ENCODE measurements around the gene ZNF385B. TPM values are rescaled to one million over a fixed set of nuclear protein-coding genes. Genes with fewer than 3 reads are reported as not detected.

The ZNF385B gene
- total and polyA plus RNA-seq, 5 donors from 2014 or later = not detected

GRCh38 chr2:179572544-179572943 is 288.9 kb downstream of the ZNF385B start:
- Histone ChIP-seq H3K27ac (ENCODE audit: insufficient read depth, low read length, poor library complexity, severe bottlenecking) (no peak overlapping the region), H3K4me3 (ENCODE audit: low read depth, low read length) (no peak overlapping the region), H3K36me3 (ENCODE audit: control insufficient read depth, insufficient read depth, low read length) (no peaks in the 10 kb centered on the region), H3K27me3 (ENCODE audit: control insufficient read depth, insufficient read depth, low read length) (no peaks in the 10 kb centered on the region), H3K9me3 (ENCODE audit: control insufficient read depth in 2 of 2, low read length in 2 of 2) (no peaks in the 10 kb centered on the region), H3K4me1 (ENCODE audit: control insufficient read depth, insufficient read depth, low read length, poor library complexity, severe bottlenecking) (no peaks in the 10 kb centered on the region)
- DNase-seq (no peak), ATAC-seq (ENCODE audit: low read depth in 2 of 2) (no peak)
- Mint-ChIP-seq H3K4me1 (no peaks in the 10 kb centered on the region), H3K27me3 (peaks cover 4% of the 10 kb centered on the region), H3K36me3 (no peaks in the 10 kb centered on the region), H3K9me3 (peaks cover 0 to 2% (median 0%) of the 10 kb centered on the region in 7 donors), H3K4me3 (no peak overlapping the region), H3K27ac (no peak overlapping the region)

- Histone ChIP-seq H3K4me1 (ENCODE audit: control insufficient read depth, insufficient read depth, low read length, poor library complexity, severe bottlenecking) (no peaks in the 10 kb centered on the region), H3K9me3 (ENCODE audit: control insufficient read depth in 2 of 2, low read length in 2 of 2) (no peaks in the 10 kb centered on the region), H3K36me3 (ENCODE audit: control insufficient read depth, insufficient read depth, low read length) (no peaks in the 10 kb centered on the region), H3K4me3 (ENCODE audit: low read depth, low read length) (no peak overlapping the region), H3K27ac (ENCODE audit: insufficient read depth, low read length, poor library complexity, severe bottlenecking) (no peak overlapping the region), H3K27me3 (ENCODE audit: control insufficient read depth, insufficient read depth, low read length) (no peaks in the 10 kb centered on the region)
- Mint-ChIP-seq H3K9me3 (peaks cover 0 to 2% (median 0%) of the 10 kb centered on the region in 7 donors), H3K27ac (no peak overlapping the region), H3K4me1 (no peaks in the 10 kb centered on the region), H3K4me3 (no peak overlapping the region), H3K27me3 (peaks cover 4% of the 10 kb centered on the region), H3K36me3 (no peaks in the 10 kb centered on the region)
- DNase-seq = no peak
- no peak for ATAC-seq (ENCODE audit: low read depth in 2 of 2)
Observed at GRCh38 chr2:179571721-179572120, 289.7 kb downstream of the ZNF385B start.

- Histone ChIP-seq H3K36me3 (ENCODE audit: control insufficient read depth, insufficient read depth, low read length) (no peaks in the 10 kb centered on the region), H3K27ac (ENCODE audit: insufficient read depth, low read length, poor library complexity, severe bottlenecking) (no peak overlapping the region), H3K4me3 (ENCODE audit: low read depth, low read length) (no peak overlapping the region), H3K9me3 (ENCODE audit: control insufficient read depth in 2 of 2, low read length in 2 of 2) (no peaks in the 10 kb centered on the region), H3K4me1 (ENCODE audit: control insufficient read depth, insufficient read depth, low read length, poor library complexity, severe bottlenecking) (no peaks in the 10 kb centered on the region), H3K27me3 (ENCODE audit: control insufficient read depth, insufficient read depth, low read length) (no peaks in the 10 kb centered on the region)
- DNase-seq = no peak
- Mint-ChIP-seq H3K9me3 (peaks cover 0 to 2% (median 0%) of the 10 kb centered on the region in 7 donors), H3K4me1 (no peaks in the 10 kb centered on the region), H3K27ac (no peak overlapping the region), H3K36me3 (no peaks in the 10 kb centered on the region), H3K27me3 (peaks cover 4% of the 10 kb centered on the region), H3K4me3 (no peak overlapping the region)
- no peak for ATAC-seq (ENCODE audit: low read depth in 2 of 2)
Observed at GRCh38 chr2:179571252-179571651, 290.2 kb downstream of the ZNF385B start.

GRCh38 chr2:179569831-179570233 is 291.6 kb downstream of the ZNF385B start:
- H3K27ac Mint-ChIP-seq = no peak overlapping the region
- no peaks in the 10 kb centered on the region for H3K27me3 ChIP-seq (ENCODE audit: control insufficient read depth, insufficient read depth, low read length)
- no peaks in the 10 kb centered on the region for H3K4me1 Mint-ChIP-seq
- H3K36me3 ChIP-seq (ENCODE audit: control insufficient read depth, insufficient read depth, low read length) = no peaks in the 10 kb centered on the region
- DNase-seq = no peak
- peaks cover 4% of the 10 kb centered on the region for H3K27me3 Mint-ChIP-seq
- ATAC-seq (ENCODE audit: low read depth in 2 of 2) = no peak
- no peaks in the 10 kb centered on the region for H3K4me1 ChIP-seq (ENCODE audit: control insufficient read depth, insufficient read depth, low read length, poor library complexity, severe bottlenecking)
- H3K9me3 ChIP-seq (ENCODE audit: control insufficient read depth in 2 of 2, low read length in 2 of 2) = no peaks in the 10 kb centered on the region
- no peak overlapping the region for H3K4me3 ChIP-seq (ENCODE audit: low read depth, low read length)
- H3K27ac ChIP-seq (ENCODE audit: insufficient read depth, low read length, poor library complexity, severe bottlenecking) = no peak overlapping the region
- H3K9me3 Mint-ChIP-seq = peaks cover 0 to 2% (median 0%) of the 10 kb centered on the region in 7 donors
- no peak overlapping the region for H3K4me3 Mint-ChIP-seq
- no peaks in the 10 kb centered on the region for H3K36me3 Mint-ChIP-seq

- ATAC-seq (ENCODE audit: low read depth in 2 of 2) = no peak
- Histone ChIP-seq H3K27ac (ENCODE audit: insufficient read depth, low read length, poor library complexity, severe bottlenecking) (no peak overlapping the region), H3K9me3 (ENCODE audit: control insufficient read depth in 2 of 2, low read length in 2 of 2) (no peaks in the 10 kb centered on the region), H3K36me3 (ENCODE audit: control insufficient read depth, insufficient read depth, low read length) (no peaks in the 10 kb centered on the region), H3K4me3 (ENCODE audit: low read depth, low read length) (no peak overlapping the region), H3K27me3 (ENCODE audit: control insufficient read depth, insufficient read depth, low read length) (no peaks in the 10 kb centered on the region), H3K4me1 (ENCODE audit: control insufficient read depth, insufficient read depth, low read length, poor library complexity, severe bottlenecking) (no peaks in the 10 kb centered on the region)
- Mint-ChIP-seq H3K36me3 (no peaks in the 10 kb centered on the region), H3K27ac (no peak overlapping the region), H3K4me3 (no peak overlapping the region), H3K27me3 (peaks cover 4% of the 10 kb centered on the region), H3K9me3 (peaks cover 0 to 3% (median 0%) of the 10 kb centered on the region in 7 donors), H3K4me1 (no peaks in the 10 kb centered on the region)
- DNase-seq = no peak
Observed at GRCh38 chr2:179565807-179566206, 295.6 kb downstream of the ZNF385B start.

- Mint-ChIP-seq H3K27me3 (no peaks in the 10 kb centered on the region), H3K27ac (no peak overlapping the region), H3K9me3 (peaks cover 0 to 3% (median 0%) of the 10 kb centered on the region in 7 donors), H3K36me3 (no peaks in the 10 kb centered on the region), H3K4me3 (no peak overlapping the region), H3K4me1 (no peaks in the 10 kb centered on the region)
- Histone ChIP-seq H3K36me3 (ENCODE audit: control insufficient read depth, insufficient read depth, low read length) (no peaks in the 10 kb centered on the region), H3K4me1 (ENCODE audit: control insufficient read depth, insufficient read depth, low read length, poor library complexity, severe bottlenecking) (no peaks in the 10 kb centered on the region), H3K27ac (ENCODE audit: insufficient read depth, low read length, poor library complexity, severe bottlenecking) (no peak overlapping the region), H3K27me3 (ENCODE audit: control insufficient read depth, insufficient read depth, low read length) (no peaks in the 10 kb centered on the region), H3K4me3 (ENCODE audit: low read depth, low read length) (no peak overlapping the region), H3K9me3 (ENCODE audit: control insufficient read depth in 2 of 2, low read length in 2 of 2) (no peaks in the 10 kb centered on the region)
- no peak for DNase-seq
- no peak for ATAC-seq (ENCODE audit: low read depth in 2 of 2)
Observed at GRCh38 chr2:179562330-179562885, 299.0 kb downstream of the ZNF385B start.

GRCh38 chr2:179561702-179562101 is 299.7 kb downstream of the ZNF385B start:
- no peak overlapping the region for H3K27ac ChIP-seq (ENCODE audit: insufficient read depth, low read length, poor library complexity, severe bottlenecking)
- H3K9me3 ChIP-seq (ENCODE audit: control insufficient read depth in 2 of 2, low read length in 2 of 2) = no peaks in the 10 kb centered on the region
- H3K27me3 ChIP-seq (ENCODE audit: control insufficient read depth, insufficient read depth, low read length) = no peaks in the 10 kb centered on the region
- no peaks in the 10 kb centered on the region for H3K36me3 Mint-ChIP-seq
- H3K36me3 ChIP-seq (ENCODE audit: control insufficient read depth, insufficient read depth, low read length) = no peaks in the 10 kb centered on the region
- no peak overlapping the region for H3K27ac Mint-ChIP-seq
- ATAC-seq (ENCODE audit: low read depth in 2 of 2) = no peak
- H3K4me3 Mint-ChIP-seq = no peak overlapping the region
- no peak for DNase-seq
- no peaks in the 10 kb centered on the region for H3K4me1 ChIP-seq (ENCODE audit: control insufficient read depth, insufficient read depth, low read length, poor library complexity, severe bottlenecking)
- no peak overlapping the region for H3K4me3 ChIP-seq (ENCODE audit: low read depth, low read length)
- no peaks in the 10 kb centered on the region for H3K4me1 Mint-ChIP-seq
- no peaks in the 10 kb centered on the region for H3K27me3 Mint-ChIP-seq
- H3K9me3 Mint-ChIP-seq = peaks cover 0 to 3% (median 0%) of the 10 kb centered on the region in 7 donors

- Mint-ChIP-seq H3K4me3 (no peak overlapping the region), H3K4me1 (no peaks in the 10 kb centered on the region), H3K36me3 (no peaks in the 10 kb centered on the region), H3K9me3 (peaks cover 0 to 3% (median 0%) of the 10 kb centered on the region in 7 donors), H3K27me3 (no peaks in the 10 kb centered on the region), H3K27ac (no peak overlapping the region)
- H3K36me3 ChIP-seq (ENCODE audit: control insufficient read depth, insufficient read depth, low read length) = no peaks in the 10 kb centered on the region
- H3K27ac ChIP-seq (ENCODE audit: insufficient read depth, low read length, poor library complexity, severe bottlenecking) = no peak overlapping the region
- H3K4me3 ChIP-seq (ENCODE audit: low read depth, low read length) = no peak overlapping the region
- H3K4me1 ChIP-seq (ENCODE audit: control insufficient read depth, insufficient read depth, low read length, poor library complexity, severe bottlenecking) = no peaks in the 10 kb centered on the region
- no peak for ATAC-seq (ENCODE audit: low read depth in 2 of 2)
- DNase-seq = no peak
- no peaks in the 10 kb centered on the region for H3K9me3 ChIP-seq (ENCODE audit: control insufficient read depth in 2 of 2, low read length in 2 of 2)
- no peaks in the 10 kb centered on the region for H3K27me3 ChIP-seq (ENCODE audit: control insufficient read depth, insufficient read depth, low read length)
Observed at GRCh38 chr2:179560257-179560735, 301.1 kb downstream of the ZNF385B start.
